ENCODE data around the gene PES1.
"Not testable (repeated sequence)": the region's sequence is repeated elsewhere in the genome, so short reads cannot be mapped to it uniquely, and the experiment has no call there.

The PES1 gene

GRCh38 chr22:30619909-30620308, 28.2 kb upstream of the PES1 start:
- H3K9me3 ChIP-seq (replicated peaks in 1 of 2; ENCODE audit: control insufficient read depth in 2 of 2, insufficient read depth in 1 of 2, low read depth in 1 of 2, low read length in 2 of 2); H2BK12ac ChIP-seq (ENCODE audit: low read length); H3K27ac ChIP-seq (replicated peaks; ENCODE audit: low read length); H3K23ac ChIP-seq (ENCODE audit: low read depth, low read length, poor library complexity); H4K8ac ChIP-seq (ENCODE audit: low read depth, low read length); H3K27me3 ChIP-seq (ENCODE audit: control insufficient read depth in 3 of 3, insufficient read depth in 3 of 3, low read depth in 1 of 3, low read length in 3 of 3); H2BK15ac ChIP-seq (ENCODE audit: low read length); H3K4me1 ChIP-seq (ENCODE audit: control insufficient read depth in 2 of 2, insufficient read depth in 1 of 2, low read depth in 1 of 2, low read length in 2 of 2); H2BK120ac ChIP-seq (ENCODE audit: low read depth, low read length); H3K79me1 ChIP-seq (ENCODE audit: low read depth, low read length); H3K4me3 ChIP-seq (ENCODE audit: low read length in 2 of 2); H3K9ac ChIP-seq (ENCODE audit: low read depth, low read length, poor library complexity); H2BK5ac ChIP-seq (ENCODE audit: low read length); H4K91ac ChIP-seq (ENCODE audit: low read depth, low read length, poor library complexity); H3K18ac ChIP-seq (ENCODE audit: low read length); H2AFZ ChIP-seq (ENCODE audit: low read length); H3K4me2 ChIP-seq (ENCODE audit: insufficient read depth, low read length, poor library complexity, severe bottlenecking); H2AK5ac ChIP-seq (ENCODE audit: low read depth, low read length); H3K14ac ChIP-seq (ENCODE audit: low read length); H3K4ac ChIP-seq (ENCODE audit: low read length); DNase-seq (ENCODE audit: low spot score): not testable (repeated sequence)
- peaks cover 46 to 91% of the 10 kb centered on the region in 2 donors for H3K36me3 ChIP-seq (replicated peaks in 1 of 2; ENCODE audit: control insufficient read depth in 2 of 2, insufficient read depth in 2 of 2, low read length in 2 of 2)
- WGBS, 2 donors (ENCODE audit: extremely low coverage in 2 of 2, insufficient read length in 2 of 2, insufficient replicate concordance in 1 of 2), result no CpG with 5 or more reads among the region's 6 CpGs

DNA sequence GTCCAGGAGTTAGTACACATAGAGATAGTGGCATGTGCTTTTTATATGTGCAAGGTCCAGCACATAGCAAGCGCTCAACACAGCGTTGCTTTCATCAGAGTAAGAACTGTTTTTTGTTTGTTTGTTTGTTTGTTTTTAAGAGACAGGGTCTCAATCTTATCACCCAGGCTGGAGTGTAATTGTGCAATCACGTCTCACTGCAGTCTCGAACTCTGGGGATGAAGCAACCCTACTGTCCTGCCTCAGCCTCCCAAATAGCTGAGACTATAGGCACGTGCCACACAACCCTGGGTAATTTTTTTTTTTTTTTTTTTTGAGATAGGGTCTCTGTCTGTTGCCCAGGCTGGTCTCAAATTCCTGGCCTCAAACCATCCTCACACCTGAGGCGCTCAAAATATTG, 26.1 kb upstream of the PES1 start:
- Histone ChIP-seq H2AK5ac (ENCODE audit: low read depth, low read length) (no peak overlapping the region), H3K27me3 (ENCODE audit: control insufficient read depth in 3 of 3, insufficient read depth in 3 of 3, low read depth in 1 of 3, low read length in 3 of 3) (no peaks in the 10 kb centered on the region), H3K79me1 (ENCODE audit: low read depth, low read length) (no peaks in the 10 kb centered on the region), H3K4ac (ENCODE audit: low read length) (no peak overlapping the region), H3K4me2 (ENCODE audit: insufficient read depth, low read length, poor library complexity, severe bottlenecking) (no peak overlapping the region), H2BK5ac (ENCODE audit: low read length) (no peak overlapping the region), H3K9me3 (replicated peaks in 1 of 2; ENCODE audit: control insufficient read depth in 2 of 2, insufficient read depth in 1 of 2, low read depth in 1 of 2, low read length in 2 of 2) (no peaks in the 10 kb centered on the region), H2AFZ (ENCODE audit: low read length) (no peak overlapping the region), H3K4me1 (ENCODE audit: control insufficient read depth in 2 of 2, insufficient read depth in 1 of 2, low read depth in 1 of 2, low read length in 2 of 2) (no peaks in the 10 kb centered on the region), H3K9ac (ENCODE audit: low read depth, low read length, poor library complexity) (no peak overlapping the region), H3K4me3 (ENCODE audit: low read length in 2 of 2) (no peak overlapping the region), H3K14ac (ENCODE audit: low read length) (no peak overlapping the region), H4K91ac (ENCODE audit: low read depth, low read length, poor library complexity) (no peak overlapping the region), H2BK120ac (ENCODE audit: low read depth, low read length) (no peak overlapping the region), H2BK15ac (ENCODE audit: low read length) (no peak overlapping the region), H3K27ac (replicated peaks; ENCODE audit: low read length) (no peak overlapping the region), H3K23ac (ENCODE audit: low read depth, low read length, poor library complexity) (no peak overlapping the region), H2BK12ac (ENCODE audit: low read length) (no peak overlapping the region), H4K8ac (ENCODE audit: low read depth, low read length) (no peak overlapping the region), H3K18ac (ENCODE audit: low read length) (no peak overlapping the region), H3K36me3 (replicated peaks in 1 of 2; ENCODE audit: control insufficient read depth in 2 of 2, insufficient read depth in 2 of 2, low read length in 2 of 2) (peaks cover 59 to 96% of the 10 kb centered on the region in 2 donors)
- WGBS, 2 donors (ENCODE audit: extremely low coverage in 2 of 2, insufficient read length in 2 of 2, insufficient replicate concordance in 1 of 2), result no CpG with 5 or more reads among the region's 6 CpGs
- DNase-seq (ENCODE audit: low spot score), result no peak

- Histone ChIP-seq H3K79me1 (ENCODE audit: low read depth, low read length) (no peaks in the 10 kb centered on the region), H3K4me3 (ENCODE audit: low read length in 2 of 2) (no peak overlapping the region), H2AK5ac (ENCODE audit: low read depth, low read length) (no peak overlapping the region), H3K4ac (ENCODE audit: low read length) (no peak overlapping the region), H3K9me3 (replicated peaks in 1 of 2; ENCODE audit: control insufficient read depth in 2 of 2, insufficient read depth in 1 of 2, low read depth in 1 of 2, low read length in 2 of 2) (no peaks in the 10 kb centered on the region), H4K8ac (ENCODE audit: low read depth, low read length) (no peak overlapping the region), H3K36me3 (replicated peaks in 1 of 2; ENCODE audit: control insufficient read depth in 2 of 2, insufficient read depth in 2 of 2, low read length in 2 of 2) (peaks cover 60 to 96% of the 10 kb centered on the region in 2 donors), H3K18ac (ENCODE audit: low read length) (no peak overlapping the region), H2BK15ac (ENCODE audit: low read length) (no peak overlapping the region), H3K14ac (ENCODE audit: low read length) (no peak overlapping the region), H3K27me3 (ENCODE audit: control insufficient read depth in 3 of 3, insufficient read depth in 3 of 3, low read depth in 1 of 3, low read length in 3 of 3) (no peaks in the 10 kb centered on the region), H3K4me2 (ENCODE audit: insufficient read depth, low read length, poor library complexity, severe bottlenecking) (no peak overlapping the region), H2AFZ (ENCODE audit: low read length) (no peak overlapping the region), H3K9ac (ENCODE audit: low read depth, low read length, poor library complexity) (no peak overlapping the region), H2BK12ac (ENCODE audit: low read length) (no peak overlapping the region), H2BK120ac (ENCODE audit: low read depth, low read length) (no peak overlapping the region), H2BK5ac (ENCODE audit: low read length) (no peak overlapping the region), H3K27ac (replicated peaks; ENCODE audit: low read length) (no peak overlapping the region), H4K91ac (ENCODE audit: low read depth, low read length, poor library complexity) (no peak overlapping the region), H3K4me1 (ENCODE audit: control insufficient read depth in 2 of 2, insufficient read depth in 1 of 2, low read depth in 1 of 2, low read length in 2 of 2) (no peaks in the 10 kb centered on the region), H3K23ac (ENCODE audit: low read depth, low read length, poor library complexity) (no peak overlapping the region)
- no CpG with 5 or more reads among the region's 7 CpGs for WGBS, 2 donors (ENCODE audit: extremely low coverage in 2 of 2, insufficient read length in 2 of 2, insufficient replicate concordance in 1 of 2)
- DNase-seq (ENCODE audit: low spot score), result no peak
Observed at GRCh38 chr22:30615543-30615954, 23.8 kb upstream of the PES1 start.

DNA sequence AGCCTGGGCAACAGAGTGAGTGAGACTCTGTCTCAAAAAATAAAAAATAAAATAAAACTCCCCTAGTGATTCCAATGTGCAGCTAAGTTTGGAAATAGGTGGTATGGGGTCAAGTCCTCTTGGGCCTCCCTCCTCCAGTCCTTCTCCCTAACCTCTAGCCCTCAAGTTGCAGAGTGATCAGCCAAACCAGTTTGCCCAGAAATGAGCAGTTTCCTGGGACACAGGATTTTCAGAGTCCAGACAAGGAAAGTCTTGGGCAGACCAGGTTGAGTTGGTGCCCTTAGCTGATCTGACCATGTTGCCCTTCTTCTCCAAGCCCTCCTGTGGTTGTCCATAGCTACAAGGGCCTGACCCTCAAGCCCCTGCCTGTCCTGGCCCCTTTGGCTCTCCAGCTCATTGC, 23.2 kb upstream of the PES1 start:
- no peak overlapping the region for H2BK12ac ChIP-seq (ENCODE audit: low read length)
- H3K4ac ChIP-seq (ENCODE audit: low read length), result no peak overlapping the region
- DNase-seq (ENCODE audit: low spot score), result no peak
- H3K4me3 ChIP-seq (ENCODE audit: low read length in 2 of 2), result no peak overlapping the region
- no peak overlapping the region for H4K8ac ChIP-seq (ENCODE audit: low read depth, low read length)
- H4K91ac ChIP-seq (ENCODE audit: low read depth, low read length, poor library complexity), result no peak overlapping the region
- H3K4me1 ChIP-seq (ENCODE audit: control insufficient read depth in 2 of 2, insufficient read depth in 1 of 2, low read depth in 1 of 2, low read length in 2 of 2), result peaks cover 0 to 4% of the 10 kb centered on the region in 2 donors
- no peak overlapping the region for H3K14ac ChIP-seq (ENCODE audit: low read length)
- H3K79me1 ChIP-seq (ENCODE audit: low read depth, low read length), result no peaks in the 10 kb centered on the region
- H3K27me3 ChIP-seq (ENCODE audit: control insufficient read depth in 3 of 3, insufficient read depth in 3 of 3, low read depth in 1 of 3, low read length in 3 of 3), result no peaks in the 10 kb centered on the region
- H3K27ac ChIP-seq (replicated peaks; ENCODE audit: low read length), result no peak overlapping the region
- no peaks in the 10 kb centered on the region for H3K9me3 ChIP-seq (replicated peaks in 1 of 2; ENCODE audit: control insufficient read depth in 2 of 2, insufficient read depth in 1 of 2, low read depth in 1 of 2, low read length in 2 of 2)
- H3K23ac ChIP-seq (ENCODE audit: low read depth, low read length, poor library complexity), result no peak overlapping the region
- H3K36me3 ChIP-seq (replicated peaks in 1 of 2; ENCODE audit: control insufficient read depth in 2 of 2, insufficient read depth in 2 of 2, low read length in 2 of 2), result peaks cover 61 to 96% of the 10 kb centered on the region in 2 donors
- no peak overlapping the region for H2BK15ac ChIP-seq (ENCODE audit: low read length)
- H2AFZ ChIP-seq (ENCODE audit: low read length), result no peak overlapping the region
- H3K18ac ChIP-seq (ENCODE audit: low read length), result no peak overlapping the region
- no peak overlapping the region for H2AK5ac ChIP-seq (ENCODE audit: low read depth, low read length)
- H2BK5ac ChIP-seq (ENCODE audit: low read length), result no peak overlapping the region
- no peak overlapping the region for H3K9ac ChIP-seq (ENCODE audit: low read depth, low read length, poor library complexity)
- no peak overlapping the region for H3K4me2 ChIP-seq (ENCODE audit: insufficient read depth, low read length, poor library complexity, severe bottlenecking)
- no peak overlapping the region for H2BK120ac ChIP-seq (ENCODE audit: low read depth, low read length)
